ENCODE results near the gene VIL1. TPM values are rescaled to one million over a fixed set of nuclear protein-coding genes. Genes with fewer than 3 reads are reported as not detected.

Gene VIL1
- total RNA-seq, 1 experiment from 2014 or later: 401 TPM

DNA sequence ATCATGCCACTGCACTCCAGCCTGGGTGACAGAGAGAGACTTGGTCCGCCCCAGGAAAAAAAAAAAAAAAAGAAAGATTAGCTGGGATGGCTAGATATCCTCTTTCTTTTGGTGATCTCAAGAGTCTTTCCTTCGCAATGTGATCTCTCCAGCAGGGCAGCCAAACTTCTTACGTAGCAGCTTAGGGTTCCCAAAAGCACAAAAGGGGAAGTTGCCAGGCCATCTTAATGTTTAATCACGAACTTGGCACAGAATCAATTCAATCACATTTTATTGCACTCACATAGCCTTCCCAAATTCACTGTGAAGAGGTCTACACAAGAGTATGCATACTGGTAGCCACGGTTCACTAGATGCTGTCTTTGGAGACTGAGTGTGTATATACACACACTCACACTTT lies 53.1 kb downstream of the VIL1 start:
- H3K4me1 ChIP-seq: no peaks in the 10 kb centered on the region
- no peak overlapping the region for H3K27ac Mint-ChIP-seq (ENCODE audit: unreplicated experiment)
- ChIA-PET POLR2A (no interaction called here), CTCF (no interaction called here)
- intact Hi-C loops (cut with micrococcal nuclease; ENCODE audit: unreplicated experiment): no loop called here
- H3K36me3 ChIP-seq (ENCODE audit: control insufficient read depth, insufficient read depth, low read length): no peaks in the 10 kb centered on the region
- H3K9me3 ChIP-seq: no peaks in the 10 kb centered on the region
- H3K36me3 Mint-ChIP-seq (ENCODE audit: insufficient read depth, unreplicated experiment): peaks cover 49% of the 10 kb centered on the region
- DNase-seq: no peak
- no peaks in the 10 kb centered on the region for H3K27me3 ChIP-seq (replicated peaks; ENCODE audit: control insufficient read depth, insufficient read depth, low read length)
- H3K9me3 Mint-ChIP-seq (ENCODE audit: unreplicated experiment): no peaks in the 10 kb centered on the region
- no peaks in the 10 kb centered on the region for H3K4me1 Mint-ChIP-seq (ENCODE audit: low read depth, unreplicated experiment)
- no peak overlapping the region for H3K4me3 Mint-ChIP-seq (ENCODE audit: unreplicated experiment)
- no peak for TF ChIP-seq CTCF (IDR thresholded peaks at IDR 0.05; ENCODE audit: insufficient read depth in 1 of 2, low read depth in 1 of 2, low read length in 1 of 2, severe bottlenecking in 1 of 2, unreplicated experiment in 1 of 2)
- no peaks in the 10 kb centered on the region for H3K27me3 Mint-ChIP-seq (ENCODE audit: insufficient read depth, unreplicated experiment)
- no TSS peak for BruUV-seq (replicated peaks)
- H3K4me3 ChIP-seq (ENCODE audit: low read depth, low read length): no peak overlapping the region

DNA sequence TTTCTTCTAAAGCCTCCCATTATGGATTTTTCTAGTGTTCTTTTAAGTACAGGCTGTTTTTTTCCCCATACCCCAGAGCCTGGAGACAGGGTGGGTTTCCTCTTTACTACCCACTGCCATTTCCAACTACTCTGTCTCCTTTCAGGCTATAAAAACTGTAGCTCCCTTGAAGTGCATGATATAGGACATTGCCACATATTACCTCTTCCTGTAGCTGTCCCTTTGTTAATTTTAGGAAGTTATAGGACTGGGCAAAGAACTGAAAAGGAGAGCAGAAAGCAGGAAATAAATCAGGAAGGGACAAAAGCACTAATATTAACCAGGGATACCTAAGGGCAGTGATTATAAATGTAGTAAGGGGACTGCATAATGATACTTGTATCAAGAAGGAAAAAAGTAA lies 54.1 kb downstream of the VIL1 start:
- DNase-seq: no peak
- Mint-ChIP-seq H3K9me3 (ENCODE audit: unreplicated experiment) (no peaks in the 10 kb centered on the region), H3K36me3 (ENCODE audit: insufficient read depth, unreplicated experiment) (peaks cover 55% of the 10 kb centered on the region), H3K27me3 (ENCODE audit: insufficient read depth, unreplicated experiment) (no peaks in the 10 kb centered on the region), H3K27ac (ENCODE audit: unreplicated experiment) (no peak overlapping the region), H3K4me3 (ENCODE audit: unreplicated experiment) (no peak overlapping the region), H3K4me1 (ENCODE audit: low read depth, unreplicated experiment) (no peaks in the 10 kb centered on the region)
- H3K27me3 ChIP-seq (replicated peaks; ENCODE audit: control insufficient read depth, insufficient read depth, low read length): no peaks in the 10 kb centered on the region
- intact Hi-C loops (cut with micrococcal nuclease; ENCODE audit: unreplicated experiment): no loop called here
- CTCF ChIA-PET: no interaction called here
- no peaks in the 10 kb centered on the region for H3K9me3 ChIP-seq
- no peak for TF ChIP-seq CTCF (IDR thresholded peaks at IDR 0.05; ENCODE audit: insufficient read depth in 1 of 2, low read depth in 1 of 2, low read length in 1 of 2, severe bottlenecking in 1 of 2, unreplicated experiment in 1 of 2)
- H3K36me3 ChIP-seq (ENCODE audit: control insufficient read depth, insufficient read depth, low read length): no peaks in the 10 kb centered on the region
- no peak overlapping the region for H3K4me3 ChIP-seq (ENCODE audit: low read depth, low read length)
- H3K4me1 ChIP-seq: no peaks in the 10 kb centered on the region
- POLR2A ChIA-PET: no interaction called here
- no TSS peak for BruUV-seq (replicated peaks)

DNA sequence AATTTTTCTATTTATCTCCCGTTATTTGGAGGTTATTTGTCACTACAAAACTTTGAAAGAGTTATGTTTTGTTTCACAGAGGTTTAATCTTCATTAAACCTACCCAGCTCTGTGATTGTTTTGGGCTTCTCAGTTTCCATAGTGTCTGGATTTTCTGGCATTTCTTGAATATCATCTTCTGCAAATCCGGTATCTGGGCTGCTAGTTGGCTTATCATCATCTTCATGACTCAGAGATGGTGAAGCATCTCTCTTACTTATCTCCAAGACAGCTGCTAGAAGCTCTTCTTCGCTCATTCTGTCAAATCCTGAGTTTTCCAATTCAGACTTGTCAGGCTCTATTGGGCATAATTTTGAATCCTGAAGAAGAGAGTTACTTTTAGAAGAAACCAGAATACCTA lies 55.6 kb downstream of the VIL1 start:
- ChIA-PET POLR2A (no interaction called here), CTCF (no interaction called here)
- Histone ChIP-seq H3K27me3 (replicated peaks; ENCODE audit: control insufficient read depth, insufficient read depth, low read length) (no peaks in the 10 kb centered on the region), H3K9me3 (no peaks in the 10 kb centered on the region), H3K36me3 (ENCODE audit: control insufficient read depth, insufficient read depth, low read length) (no peaks in the 10 kb centered on the region), H3K4me1 (no peaks in the 10 kb centered on the region), H3K4me3 (ENCODE audit: low read depth, low read length) (no peak overlapping the region)
- intact Hi-C loops (cut with micrococcal nuclease; ENCODE audit: unreplicated experiment): no loop called here
- no peaks in the 10 kb centered on the region for H3K27me3 Mint-ChIP-seq (ENCODE audit: insufficient read depth, unreplicated experiment)
- no peak overlapping the region for H3K27ac Mint-ChIP-seq (ENCODE audit: unreplicated experiment)
- no peak overlapping the region for H3K4me3 Mint-ChIP-seq (ENCODE audit: unreplicated experiment)
- no peaks in the 10 kb centered on the region for H3K4me1 Mint-ChIP-seq (ENCODE audit: low read depth, unreplicated experiment)
- no peak for TF ChIP-seq CTCF (IDR thresholded peaks at IDR 0.05; ENCODE audit: insufficient read depth in 1 of 2, low read depth in 1 of 2, low read length in 1 of 2, severe bottlenecking in 1 of 2, unreplicated experiment in 1 of 2)
- BruUV-seq (replicated peaks): no TSS peak
- H3K9me3 Mint-ChIP-seq (ENCODE audit: unreplicated experiment): no peaks in the 10 kb centered on the region
- H3K36me3 Mint-ChIP-seq (ENCODE audit: insufficient read depth, unreplicated experiment): peaks cover 60% of the 10 kb centered on the region
- DNase-seq: no peak

Data from Caco-2 (cell line).